Upper lobe of left lung (tissue), 6 donors: Measurements from ENCODE around the gene TAF1B. TPM values are rescaled to one million over a fixed set of nuclear protein-coding genes. Genes with fewer than 3 reads are reported as not detected.

ENCODE experiments used
- ATAC-seq, 2 donors: fragments of 200-7000 bp; cut with Tn5 transposase; one replicate each; pipeline ENCODE4 v1.9.1; 2022; ENCODE audit warnings: mild to moderate bottlenecking in 2 of 2, moderate library complexity in 2 of 2; ENCODE audit not compliant: low FRiP score in 2 of 2
- DNase-seq, 2 donors: peaks; one replicate each; pipeline ENCODE4 v3.0.0-alpha.2; 2019 to 2020
- H3K27ac ChIP-seq, 4 donors: fragments of 200-600 bp; sonication (generic); one replicate each; pipeline ENCODE4 v1.5.1; 2016 to 2019
- H3K27me3 ChIP-seq, 4 donors: fragments of 200-600 bp; sonication (generic); one replicate each; pipeline ENCODE4 v1.5.1; 2017 to 2019
- H3K36me3 ChIP-seq, 4 donors: fragments of 200-600 bp; sonication (generic); one replicate each; pipeline ENCODE4 v1.5.1; 2016 to 2019
- H3K4me1 ChIP-seq, 4 donors: fragments of 200-600 bp; sonication (generic); one replicate each; pipeline ENCODE4 v1.5.1; 2018 to 2019
- H3K4me3 ChIP-seq, 4 donors: fragments of 200-600 bp; sonication (generic); one replicate each; pipeline ENCODE4 v1.5.1; 2017 to 2019; ENCODE audit warnings: mild to moderate bottlenecking in 2 of 4, moderate library complexity in 1 of 4
- H3K9me3 ChIP-seq, 4 donors: fragments of 200-600 bp; sonication (generic); one replicate each; pipeline ENCODE4 v1.5.1; 2018 to 2019
- CTCF ChIP-seq, 6 experiments: fragments of 450-650 bp in 4 of 6; fragments of 200-600 bp in 2 of 6; sonication (generic) in 2 of 6; IDR thresholded peaks; one replicate each; pipeline ENCODE4 v1.5.1; 2016 to 2019; ENCODE audit warnings: antibody characterized with exemption in 6 of 6
- EP300 ChIP-seq, 4 donors: sonication (generic); formaldehyde crosslinking; IDR thresholded peaks; one replicate each; pipeline ENCODE4 v1.5.1; 2017; ENCODE audit warnings: antibody characterized with exemption in 4 of 4, control low read depth in 2 of 4
- POLR2A ChIP-seq, 4 donors: fragments of 450-650 bp; IDR thresholded peaks; one replicate each; pipeline ENCODE4 v1.5.1; 2016 to 2017; ENCODE audit warnings: antibody characterized with exemption in 4 of 4, mild to moderate bottlenecking in 2 of 4
- POLR2AphosphoS5 ChIP-seq, 2 donors: sonication (generic); formaldehyde crosslinking; IDR thresholded peaks; one replicate each; pipeline ENCODE4 v1.5.1; 2017; ENCODE audit warnings: antibody characterized with exemption in 2 of 2
- WGBS, 2 donors: methylation state at CpG; one replicate each; pipeline ENCODE4 v1.1.5; 2017 to 2018; 5-methylcytosine and 5-hydroxymethylcytosine counted together
- total RNA-seq, 6 donors: library from RNA; depleted of rRNA in 4 of 6; stranded (reverse); fragments of >200 nt in 4 of 6; gene quantifications; one replicate each; pipeline versions ENCODE4 v1.1.0 to v1.2.1, GENCODE V29; 2016 to 2021
- donor health status: DM: no; HTN: no; CAD: no; lungs with moderate emphysema.
- donor health status: DM: no; HTN: yes; CAD: no; lungs with severe emphysema.

Gene TAF1B
- total RNA-seq, 6 donors from 2014 or later, result 8.5 to 24.3 (median 16.7) TPM

- no peak overlapping the region for H3K27ac ChIP-seq
- ATAC-seq, result no peak
- peaks cover 23 to 37% (median 30%) of the 10 kb centered on the region in 4 donors for H3K4me1 ChIP-seq
- no peak for DNase-seq
- TF ChIP-seq EP300 (IDR thresholded peaks at IDR 0.05) (no peak), CTCF (IDR thresholded peaks at IDR 0.05) (no peak), POLR2AphosphoS5 (IDR thresholded peaks at IDR 0.05) (no peak), POLR2A (IDR thresholded peaks at IDR 0.05) (no peak)
- H3K36me3 ChIP-seq, result no peaks in the 10 kb centered on the region
- H3K9me3 ChIP-seq, result no peaks in the 10 kb centered on the region
- WGBS, 2 donors, result 82 to 91% methylated on average over 4 of the region's 4 CpGs
- H3K27me3 ChIP-seq, result no peaks in the 10 kb centered on the region
- no peak overlapping the region for H3K4me3 ChIP-seq
These were observed 46.2 kb upstream of the TAF1B start for GRCh38 chr2:9797086-9797485.

GRCh38 chr2:9797681-9798556 lies 45.4 kb upstream of the TAF1B start:
- Histone ChIP-seq H3K4me1 (peaks cover 23 to 36% (median 28%) of the 10 kb centered on the region in 4 donors), H3K9me3 (no peaks in the 10 kb centered on the region), H3K4me3 (no peak overlapping the region), H3K36me3 (no peaks in the 10 kb centered on the region), H3K27me3 (no peaks in the 10 kb centered on the region), H3K27ac (no peak overlapping the region)
- DNase-seq (peak in 1 of 2 donors; percentile 48), ATAC-seq (no peak)
- 79 to 85% methylated on average over 16 to 18 of the region's 18 CpGs for whole genome bisulfite sequencing, 2 donors
- TF ChIP-seq POLR2A (IDR thresholded peaks at IDR 0.05), result no peak

GRCh38 chr2:9799011-9799596 lies 44.2 kb upstream of the TAF1B start:
- no peaks in the 10 kb centered on the region for H3K27me3 ChIP-seq
- H3K27ac ChIP-seq, result peak overlapping the region in 1 of 4 donors; percentile 38
- no peaks in the 10 kb centered on the region for H3K36me3 ChIP-seq
- no peak for DNase-seq
- ATAC-seq, result no peak
- WGBS, 2 donors, result 63 to 80% methylated on average over 11 of the region's 11 CpGs
- no peak overlapping the region for H3K4me3 ChIP-seq
- TF ChIP-seq POLR2AphosphoS5 (IDR thresholded peaks at IDR 0.05) (no peak), CTCF (IDR thresholded peaks at IDR 0.05) (no peak), POLR2A (IDR thresholded peaks at IDR 0.05) (no peak), EP300 (IDR thresholded peaks at IDR 0.05) (no peak)
- H3K4me1 ChIP-seq, result peaks cover 25 to 32% (median 27%) of the 10 kb centered on the region in 4 donors
- no peaks in the 10 kb centered on the region for H3K9me3 ChIP-seq

GRCh38 chr2:9799729-9800632 lies 43.3 kb upstream of the TAF1B start:
- no peaks in the 10 kb centered on the region for H3K27me3 ChIP-seq
- H3K36me3 ChIP-seq, result no peaks in the 10 kb centered on the region
- DNase-seq (peak; percentile 89 to 91), ATAC-seq (peak; percentile 87 to 91)
- peaks cover 25 to 32% (median 27%) of the 10 kb centered on the region in 4 donors for H3K4me1 ChIP-seq
- H3K4me3 ChIP-seq, result no peak overlapping the region
- WGBS, 2 donors, result 21 to 49% methylated on average over 6 to 14 of the region's 14 CpGs
- TF ChIP-seq POLR2A (IDR thresholded peaks at IDR 0.05) (no peak), POLR2AphosphoS5 (IDR thresholded peaks at IDR 0.05) (peak in 1 of 2 donors; percentile 40), CTCF (IDR thresholded peaks at IDR 0.05) (peak; percentile 95 to 97 (median 96))
- no peaks in the 10 kb centered on the region for H3K9me3 ChIP-seq
- peak overlapping the region in 3 of 4 donors; percentile 31 to 69 (median 38) for H3K27ac ChIP-seq

- no peak for ATAC-seq
- Histone ChIP-seq H3K4me3 (no peak overlapping the region), H3K4me1 (peaks cover 25 to 32% (median 27%) of the 10 kb centered on the region in 4 donors), H3K27ac (peak overlapping the region in 3 of 4 donors; percentile 38 to 69 (median 60)), H3K9me3 (no peaks in the 10 kb centered on the region), H3K36me3 (no peaks in the 10 kb centered on the region), H3K27me3 (no peaks in the 10 kb centered on the region)
- no peak for TF ChIP-seq EP300 (IDR thresholded peaks at IDR 0.05)
- DNase-seq, result no peak
- 65 to 90% methylated on average over 5 of the region's 5 CpGs for WGBS, 2 donors
These were observed 42.7 kb upstream of the TAF1B start for GRCh38 chr2:9800639-9800974.
